Measurements from ENCODE around the gene OR52N2. TPM values are rescaled to one million over a fixed set of nuclear protein-coding genes. Genes with fewer than 3 reads are reported as not detected.

Gene OR52N2
- total RNA-seq (2014; rRNA removed; shearing (Covaris generic)): not detected in 2 replicates

- peak; percentile 83 for DNase-seq (ENCODE audit: low spot score)
- in situ Hi-C loops (cut with HindIII; ENCODE audit: low sequenced_read_pairs): no loop called here
Observed at GRCh38 chr11:5808500-5809121, at the start of gene OR52N2. Gene OR52N2 (plus strand): TSS chr11:5808924. CDS start chr11:5820336, 11,412 bp downstream.

GRCh38 chr11:5767056-5767455 is 41.7 kb upstream of the OR52N2 start:
- in situ Hi-C loops (cut with HindIII; ENCODE audit: low sequenced_read_pairs): no loop called here
- no peak for DNase-seq (ENCODE audit: low spot score)

GRCh38 chr11:5783255-5783654 is 25.5 kb upstream of the OR52N2 start, which contains the start of gene OR52N5:
Gene OR52N5 (minus strand): TSS chr11:5783355. CDS start chr11:5778634, 4,721 bp downstream.
- no peak for DNase-seq (ENCODE audit: low spot score)
- in situ Hi-C loops (cut with HindIII; ENCODE audit: low sequenced_read_pairs): no loop called here

GRCh38 chr11:5791165-5791564 is 17.6 kb upstream of the OR52N2 start, which contains the start of gene OR52N1:
Gene OR52N1 (minus strand): TSS chr11:5791265. CDS start chr11:5788816, 2,449 bp downstream.
- in situ Hi-C loops (cut with HindIII; ENCODE audit: low sequenced_read_pairs): no loop called here
- no peak for DNase-seq (ENCODE audit: low spot score)

- in situ Hi-C loops (cut with HindIII; ENCODE audit: low sequenced_read_pairs): no loop called here
- DNase-seq (ENCODE audit: low spot score): no peak
Observed at GRCh38 chr11:5796541-5796940, 12.2 kb upstream of the OR52N2 start.

- in situ Hi-C loops (cut with HindIII; ENCODE audit: low sequenced_read_pairs): no loop called here
- DNase-seq (ENCODE audit: low spot score): no peak
Observed at GRCh38 chr11:5803982-5804381, 4.7 kb upstream of the OR52N2 start.

- in situ Hi-C loops (cut with HindIII; ENCODE audit: low sequenced_read_pairs): no loop called here
- no peak for DNase-seq (ENCODE audit: low spot score)
Observed at GRCh38 chr11:5807580-5807979, 1.1 kb upstream of the OR52N2 start.

GRCh38 chr11:5809122-5809519 is 397 bp downstream of the OR52N2 start:
- DNase-seq (ENCODE audit: low spot score): no peak
- in situ Hi-C loops (cut with HindIII; ENCODE audit: low sequenced_read_pairs): no loop called here

- DNase-seq (ENCODE audit: low spot score): no peak
- in situ Hi-C loops (cut with HindIII; ENCODE audit: low sequenced_read_pairs): no loop called here
Observed at GRCh38 chr11:5809905-5810795, 1.4 kb downstream of the OR52N2 start.

- DNase-seq (ENCODE audit: low spot score): no peak
- in situ Hi-C loops (cut with HindIII; ENCODE audit: low sequenced_read_pairs): no loop called here
Observed at GRCh38 chr11:5815534-5815933, 6.8 kb downstream of the OR52N2 start.

GRCh38 chr11:5818245-5818886 is 9.6 kb downstream of the OR52N2 start:
- in situ Hi-C loops (cut with HindIII; ENCODE audit: low sequenced_read_pairs): no loop called here
- no peak for DNase-seq (ENCODE audit: low spot score)

GRCh38 chr11:5831196-5831829 is 22.6 kb downstream of the OR52N2 start:
- in situ Hi-C loops (cut with HindIII; ENCODE audit: low sequenced_read_pairs): no loop called here
- DNase-seq (ENCODE audit: low spot score): no peak

- in situ Hi-C loops (cut with HindIII; ENCODE audit: low sequenced_read_pairs): no loop called here
- no peak for DNase-seq (ENCODE audit: low spot score)
Observed at GRCh38 chr11:5833446-5833845, 24.7 kb downstream of the OR52N2 start.

GRCh38 chr11:5837695-5838094 is 29.0 kb downstream of the OR52N2 start:
- no peak for DNase-seq (ENCODE audit: low spot score)
- in situ Hi-C loops (cut with HindIII; ENCODE audit: low sequenced_read_pairs): no loop called here

- in situ Hi-C loops (cut with HindIII; ENCODE audit: low sequenced_read_pairs): no loop called here
- no peak for DNase-seq (ENCODE audit: low spot score)
Observed at GRCh38 chr11:5841797-5842196, 33.1 kb downstream of the OR52N2 start, which contains the start of gene OR52E6. Gene OR52E6 (minus strand): TSS chr11:5841897. CDS start chr11:5841897, 0 bp downstream.

- no peak for DNase-seq (ENCODE audit: low spot score)
- in situ Hi-C loops (cut with HindIII; ENCODE audit: low sequenced_read_pairs): no loop called here
Observed at GRCh38 chr11:5846701-5847100, 38.0 kb downstream of the OR52N2 start.

GRCh38 chr11:5847711-5848110 is 39.0 kb downstream of the OR52N2 start:
- DNase-seq (ENCODE audit: low spot score): no peak
- in situ Hi-C loops (cut with HindIII; ENCODE audit: low sequenced_read_pairs): no loop called here

- in situ Hi-C loops (cut with HindIII; ENCODE audit: low sequenced_read_pairs): no loop called here
- no peak for DNase-seq (ENCODE audit: low spot score)
Observed at GRCh38 chr11:5851002-5851401, 42.3 kb downstream of the OR52N2 start.

GRCh38 chr11:5857590-5857989 is 48.9 kb downstream of the OR52N2 start, which contains the start of gene OR52E8:
Gene OR52E8 (minus strand): TSS chr11:5857690. CDS start chr11:5857690, 0 bp downstream.
- DNase-seq (ENCODE audit: low spot score): no peak
- in situ Hi-C loops (cut with HindIII; ENCODE audit: low sequenced_read_pairs): no loop called here
